ENCODE results near the gene PCARE.

- no peak for TF ChIP-seq CTCF (IDR thresholded peaks at IDR 0.05)
- no peak for TF ChIP-seq POLR2A (IDR thresholded peaks at IDR 0.05)
Measured at GRCh38 chr2:29056452-29056851, 17.9 kb downstream of the PCARE start.
